Caco-2 (cell line): ENCODE measurements around the gene ZNF235. TPM values are rescaled to one million over a fixed set of nuclear protein-coding genes. Genes with fewer than 3 reads are reported as not detected.
"Not testable (repeated sequence)": the region's sequence is repeated elsewhere in the genome, so short reads cannot be mapped to it uniquely, and the experiment has no call there.

Experiments
- BruUV-seq: library from RNA; stranded (reverse); fragments of 400-500 nt; replicated peaks from 2 replicates; lab custom pipeline; 2021; lab: Mats Ljungman, UMichigan
- CTCF ChIA-PET: fragments of 300-600 bp; sonication (Branson Sonifier 250); formaldehyde crosslinking; loops from one replicate; lab custom pipeline; 2022; ENCODE audit warnings: antibody characterized with exemption; lab: Charles Lee
- POLR2A ChIA-PET: fragments of 300-600 bp; sonication (Branson Sonifier 250); formaldehyde crosslinking; loops from one replicate; lab custom pipeline; 2022; ENCODE audit warnings: antibody characterized with exemption; lab: Charles Lee
- DNase-seq, 2 experiments: peaks; one replicate each; pipeline versions ENCODE4 v3.0.0 to v3.0.0-alpha.2; 2020 to 2022
- H3K27me3 ChIP-seq: replicated peaks from 2 replicates; pipeline ENCODE4 v1.6.0; 2011; ENCODE audit warnings: low read length; ENCODE audit not compliant: control insufficient read depth, insufficient read depth
- H3K36me3 ChIP-seq: 2 replicates; pipeline ENCODE4 v1.5.1; 2011; ENCODE audit warnings: low read length; ENCODE audit not compliant: control insufficient read depth, insufficient read depth
- H3K4me1 ChIP-seq: fragments of 250-450 bp; sonication (Bioruptor Pico); 2 replicates; pipeline ENCODE4 v1.5.1; 2020; ENCODE audit warnings: mild to moderate bottlenecking
- H3K4me3 ChIP-seq: 2 replicates; pipeline ENCODE4 v1.5.1; 2011; ENCODE audit warnings: low read depth, mild to moderate bottlenecking, control low read depth, low read length
- H3K9me3 ChIP-seq: fragments of 250-450 bp; sonication (Bioruptor Pico); 2 replicates; pipeline ENCODE4 v1.5.1; 2020; ENCODE audit warnings: mild to moderate bottlenecking, moderate library complexity
- H3K27ac Mint-ChIP-seq: one replicate; pipeline ENCODE4 v1.8.0; 2022; ENCODE audit warnings: mixed read lengths; ENCODE audit not compliant: unreplicated experiment
- H3K27me3 Mint-ChIP-seq: one replicate; pipeline ENCODE4 v1.8.0; 2022; ENCODE audit warnings: mixed read lengths; ENCODE audit not compliant: insufficient read depth, unreplicated experiment
- H3K36me3 Mint-ChIP-seq: one replicate; pipeline ENCODE4 v1.8.0; 2022; ENCODE audit warnings: mild to moderate bottlenecking, mixed read lengths; ENCODE audit not compliant: insufficient read depth, unreplicated experiment
- H3K4me1 Mint-ChIP-seq: one replicate; pipeline ENCODE4 v1.8.0; 2022; ENCODE audit warnings: low read depth, mixed read lengths; ENCODE audit not compliant: unreplicated experiment
- H3K4me3 Mint-ChIP-seq: one replicate; pipeline ENCODE4 v1.8.0; 2022; ENCODE audit warnings: mild to moderate bottlenecking, moderate library complexity, mixed read lengths; ENCODE audit not compliant: unreplicated experiment
- H3K9me3 Mint-ChIP-seq: one replicate; pipeline ENCODE4 v1.8.0; 2022; ENCODE audit warnings: mixed read lengths; ENCODE audit not compliant: unreplicated experiment
- CTCF ChIP-seq, 2 experiments: fragments of 200-600 bp in 1 of 2; IDR thresholded peaks; 1 replicate in 1 of 2; 2 replicates in 1 of 2; pipeline versions ENCODE4 v1.5.1 to v1.8.0; 2011 to 2022; ENCODE audit warnings: antibody characterized with exemption in 1 of 2, control low read depth in 1 of 2, inconsistent platforms in 1 of 2, low read depth in 1 of 2, low read length in 1 of 2, mild to moderate bottlenecking in 1 of 2, moderate library complexity in 1 of 2; ENCODE audit not compliant: insufficient read depth in 1 of 2, severe bottlenecking in 1 of 2, unreplicated experiment in 1 of 2
- intact Hi-C: fragments of 100-400 bp; cut with micrococcal nuclease; formaldehyde crosslinking; loops from one replicate; pipeline ENCODE4 v1.10.0; 2022; ENCODE audit not compliant: unreplicated experiment
- total RNA-seq: library from RNA; stranded (reverse); gene quantifications from 2 replicates; pipeline ENCODE4 v1.2.3, GENCODE V29; 2022

ZNF235 gene
- total RNA-seq, 1 experiment from 2014 or later, result 9.2 TPM

DNA sequence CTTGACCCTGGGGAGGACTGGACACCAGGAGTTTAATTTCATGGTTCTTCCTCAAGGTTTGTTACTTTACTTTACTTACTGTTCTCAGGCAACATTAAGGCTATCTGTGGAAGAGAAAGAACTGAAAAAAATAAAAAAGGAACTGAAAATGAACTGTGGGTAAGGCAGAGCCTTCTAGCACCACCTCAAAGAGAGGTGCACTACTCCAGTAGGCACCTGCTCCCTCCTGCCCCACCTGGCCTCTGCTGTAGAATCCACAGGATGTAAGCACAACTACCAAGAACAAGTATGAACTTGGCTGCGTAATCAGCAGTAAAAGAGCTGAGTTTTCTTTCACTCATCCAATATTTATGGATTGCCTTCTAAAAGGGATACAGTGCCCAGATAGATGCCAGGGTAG, 39.4 kb upstream of the ZNF235 start:
- Mint-ChIP-seq H3K4me1 (no peaks in the 10 kb centered on the region), H3K27ac (no peak overlapping the region), H3K9me3 (peaks cover 35% of the 10 kb centered on the region), H3K4me3 (no peak overlapping the region), H3K36me3 (peaks cover 5% of the 10 kb centered on the region), H3K27me3 (no peaks in the 10 kb centered on the region)
- H3K9me3 ChIP-seq, result peaks cover 8% of the 10 kb centered on the region
- H3K4me3 ChIP-seq, result no peak overlapping the region
- no peaks in the 10 kb centered on the region for H3K27me3 ChIP-seq
- POLR2A ChIA-PET, result no interaction called here
- no peaks in the 10 kb centered on the region for H3K36me3 ChIP-seq
- no TSS peak for BruUV-seq
- DNase-seq, result no peak
- CTCF ChIA-PET, result no interaction called here
- intact Hi-C loops, result no loop called here
- TF ChIP-seq CTCF (IDR thresholded peaks at IDR 0.05; ENCODE audit: insufficient read depth in 1 of 2, low read depth in 1 of 2, low read length in 1 of 2, severe bottlenecking in 1 of 2, unreplicated experiment in 1 of 2), result no peak
- no peaks in the 10 kb centered on the region for H3K4me1 ChIP-seq

GRCh38 chr19:44341794-44342193, 37.0 kb upstream of the ZNF235 start:
- Mint-ChIP-seq H3K36me3 (peaks cover 14% of the 10 kb centered on the region), H3K9me3 (peaks cover 35% of the 10 kb centered on the region), H3K4me3 (no peak overlapping the region), H3K27me3 (no peaks in the 10 kb centered on the region), H3K27ac (no peak overlapping the region), H3K4me1 (no peaks in the 10 kb centered on the region)
- H3K36me3 ChIP-seq, result no peaks in the 10 kb centered on the region; the same call in 1 of the 2 replicates
- ChIA-PET CTCF (no interaction called here), POLR2A (no interaction called here)
- TF ChIP-seq CTCF (IDR thresholded peaks at IDR 0.05; ENCODE audit: insufficient read depth in 1 of 2, low read depth in 1 of 2, low read length in 1 of 2, severe bottlenecking in 1 of 2, unreplicated experiment in 1 of 2), result no peak
- no peak for DNase-seq
- no TSS peak for BruUV-seq
- intact Hi-C loops, result no loop called here
- no peaks in the 10 kb centered on the region for H3K27me3 ChIP-seq
- no peak overlapping the region for H3K4me3 ChIP-seq
- H3K4me1 ChIP-seq, result no peaks in the 10 kb centered on the region
- H3K9me3 ChIP-seq, result peaks cover 8% of the 10 kb centered on the region

DNA sequence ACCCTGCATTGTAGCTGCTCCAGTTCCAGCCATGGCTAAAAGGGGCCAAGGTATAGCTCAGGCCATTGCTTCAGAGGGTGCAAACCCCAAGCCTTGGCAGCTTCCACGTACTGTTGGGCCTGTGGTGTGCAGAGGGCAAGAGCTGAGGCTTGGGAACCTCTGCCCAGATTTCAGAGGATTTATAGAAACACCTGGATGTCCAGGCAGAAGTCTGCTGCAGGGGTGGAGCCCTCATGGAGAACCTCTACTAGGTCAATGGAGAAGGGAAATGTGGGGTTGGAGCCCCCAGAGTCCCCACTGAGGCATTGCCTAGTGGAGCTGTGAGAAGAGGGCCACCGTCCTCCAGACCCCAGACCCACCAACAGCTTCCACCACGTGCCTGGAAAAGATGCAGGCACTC, 29.8 kb upstream of the ZNF235 start:
- DNase-seq, result peak in 1 of 2 experiments; percentile 9
- CTCF ChIA-PET, H3K4me3 ChIP-seq, H3K4me3 Mint-ChIP-seq, H3K4me1 Mint-ChIP-seq, H3K27me3 Mint-ChIP-seq, H3K4me1 ChIP-seq, POLR2A ChIA-PET, H3K36me3 ChIP-seq, H3K27me3 ChIP-seq, H3K27ac Mint-ChIP-seq, intact Hi-C loops, BruUV-seq: not testable (repeated sequence)
- peaks cover 47% of the 10 kb centered on the region for H3K9me3 ChIP-seq
- Mint-ChIP-seq H3K36me3 (peaks cover 43% of the 10 kb centered on the region), H3K9me3 (peaks cover 60% of the 10 kb centered on the region)

DNA sequence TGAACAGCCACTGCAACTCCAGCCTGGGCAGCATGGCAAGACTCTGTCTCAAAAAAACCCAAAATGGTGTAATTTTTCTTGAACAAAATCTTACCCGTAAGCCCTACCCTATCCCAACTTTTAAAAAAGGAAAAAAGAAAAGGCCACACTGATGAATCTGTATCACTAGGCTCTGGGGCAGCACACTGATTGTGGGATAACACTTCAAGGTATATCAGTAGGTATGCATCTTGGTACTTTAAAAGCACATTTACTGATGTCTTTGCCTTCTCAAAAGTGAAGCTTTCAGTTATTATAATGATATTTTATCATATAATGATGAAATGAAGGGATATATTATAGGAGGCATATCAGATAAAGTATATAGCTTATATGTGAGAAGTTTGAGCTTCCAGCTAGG, 27.3 kb upstream of the ZNF235 start:
- no peak overlapping the region for H3K4me3 Mint-ChIP-seq
- Histone ChIP-seq H3K36me3 (peaks cover 4% of the 10 kb centered on the region), H3K27me3 (no peaks in the 10 kb centered on the region), H3K4me3 (no peak overlapping the region), H3K9me3 (peaks cover 47% of the 10 kb centered on the region), H3K4me1 (no peaks in the 10 kb centered on the region)
- CTCF ChIA-PET, result no interaction called here
- intact Hi-C loops, result no loop called here
- POLR2A ChIA-PET, result no interaction called here
- no peaks in the 10 kb centered on the region for H3K27me3 Mint-ChIP-seq
- DNase-seq, result no peak
- H3K4me1 Mint-ChIP-seq, result no peaks in the 10 kb centered on the region
- no TSS peak for BruUV-seq
- H3K36me3 Mint-ChIP-seq, result peaks cover 55% of the 10 kb centered on the region
- peaks cover 62% of the 10 kb centered on the region for H3K9me3 Mint-ChIP-seq
- no peak overlapping the region for H3K27ac Mint-ChIP-seq
- TF ChIP-seq CTCF (IDR thresholded peaks at IDR 0.05; ENCODE audit: insufficient read depth in 1 of 2, low read depth in 1 of 2, low read length in 1 of 2, severe bottlenecking in 1 of 2, unreplicated experiment in 1 of 2), result no peak
